GM10847 (cell line): ENCODE measurements around the gene RYR3.

Experiments
- POLR2A ChIP-seq: IDR thresholded peaks from 2 replicates; pipeline ENCODE4 v1.6.1; 2011; ENCODE audit not compliant: insufficient read length; ENCODE audit errors: extremely low read depth

The RYR3 gene

GRCh38 chr15:33449810-33450209 lies 139.0 kb downstream of the RYR3 start:
- no peak for TF ChIP-seq POLR2A

GRCh38 chr15:33451385-33451784 lies 140.6 kb downstream of the RYR3 start:
- no peak for TF ChIP-seq POLR2A

DNA sequence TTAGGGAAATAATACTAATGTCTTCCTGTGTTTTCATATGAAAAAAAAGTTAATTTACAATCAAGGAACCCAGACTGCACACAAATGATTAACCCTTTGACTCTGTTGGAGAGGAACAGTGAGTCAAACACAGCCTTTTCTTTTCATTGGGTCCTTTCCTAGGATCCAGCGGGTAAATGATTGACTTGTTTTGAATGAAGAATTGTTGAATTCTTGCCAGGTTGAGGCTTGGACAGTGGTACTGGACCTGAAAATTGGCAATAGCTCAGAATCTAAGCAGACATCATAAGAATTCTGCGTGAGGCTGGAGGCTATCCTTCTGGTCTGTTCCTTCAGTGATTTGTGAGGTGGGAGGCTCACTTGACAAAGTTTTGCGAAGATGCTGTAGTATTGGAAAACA lies 143.0 kb downstream of the RYR3 start:
- no peak for TF ChIP-seq POLR2A

DNA sequence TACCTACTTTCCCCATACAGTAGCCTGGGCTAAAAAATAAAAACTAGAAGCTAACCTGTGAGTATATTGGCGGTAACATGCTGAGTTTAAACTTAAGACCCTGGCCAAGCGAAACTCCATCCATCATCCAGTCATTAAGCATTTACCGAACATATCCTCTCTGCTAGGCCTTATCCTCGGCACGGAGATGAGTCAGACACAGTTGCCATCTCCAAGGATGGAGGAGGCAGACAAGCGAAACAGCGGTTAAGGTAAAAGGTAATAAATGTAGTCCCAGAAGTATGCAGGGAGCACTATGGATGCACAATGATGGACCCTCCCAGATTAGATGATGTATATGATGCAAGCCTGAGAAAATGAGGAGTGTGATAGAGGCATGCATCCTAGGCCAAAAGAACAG lies 143.6 kb downstream of the RYR3 start:
- no peak for TF ChIP-seq POLR2A

DNA sequence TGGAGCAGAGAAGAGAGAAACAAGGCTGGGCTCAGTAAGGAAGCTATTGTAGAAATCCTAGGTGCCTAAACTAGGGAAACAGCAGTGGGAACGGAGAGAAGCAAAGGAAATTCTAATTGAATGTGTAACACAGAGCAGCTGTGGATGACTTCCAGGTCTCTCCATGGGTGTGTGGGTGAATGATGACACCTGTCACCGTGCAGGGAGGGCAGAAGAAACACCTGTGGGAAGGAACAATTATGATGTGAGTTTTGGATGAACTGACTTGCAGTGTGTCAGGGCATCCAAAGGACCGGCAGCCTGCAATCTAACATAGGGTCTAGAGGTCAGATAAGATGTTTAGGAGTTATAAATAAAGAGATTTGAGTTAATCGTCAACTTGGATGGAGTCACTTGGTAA lies 144.2 kb downstream of the RYR3 start:
- TF ChIP-seq POLR2A: no peak

- no peak for TF ChIP-seq POLR2A
Measured at GRCh38 chr15:33458421-33458820, 147.7 kb downstream of the RYR3 start.

DNA sequence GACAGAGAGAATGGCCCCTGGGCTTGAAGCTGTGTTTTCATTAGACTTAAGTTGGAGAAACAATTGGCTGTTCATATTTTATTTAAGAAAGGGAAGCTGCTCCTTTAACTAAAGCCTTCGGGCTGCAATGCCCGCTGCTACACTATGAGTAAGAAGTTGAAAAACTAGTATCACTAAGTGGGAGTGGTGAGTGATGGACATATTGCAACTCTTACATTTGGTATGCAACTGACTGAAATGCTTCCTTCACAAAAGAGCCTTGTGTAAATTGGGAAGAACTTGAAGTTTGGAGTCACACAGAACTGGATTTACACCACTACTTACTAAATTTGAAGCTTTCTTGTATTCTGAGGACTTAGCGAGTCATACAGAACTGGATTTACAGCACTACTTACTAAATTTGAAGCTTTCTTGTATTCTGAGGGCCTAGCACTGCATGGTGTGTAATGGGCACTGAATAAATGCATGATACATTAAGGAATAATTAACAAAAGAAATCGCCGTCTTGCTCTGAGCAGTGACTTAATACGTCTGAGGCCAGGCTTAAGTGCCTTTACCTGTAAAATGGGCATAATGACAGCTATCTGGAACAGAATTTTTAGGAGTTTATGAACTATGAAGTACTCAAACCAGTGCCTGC lies 149.5 kb downstream of the RYR3 start:
- TF ChIP-seq POLR2A: no peak

- no peak for TF ChIP-seq POLR2A
Measured at GRCh38 chr15:33461671-33462070, 150.9 kb downstream of the RYR3 start.

GRCh38 chr15:33467146-33467815 lies 156.5 kb downstream of the RYR3 start:
- TF ChIP-seq POLR2A: no peak

DNA sequence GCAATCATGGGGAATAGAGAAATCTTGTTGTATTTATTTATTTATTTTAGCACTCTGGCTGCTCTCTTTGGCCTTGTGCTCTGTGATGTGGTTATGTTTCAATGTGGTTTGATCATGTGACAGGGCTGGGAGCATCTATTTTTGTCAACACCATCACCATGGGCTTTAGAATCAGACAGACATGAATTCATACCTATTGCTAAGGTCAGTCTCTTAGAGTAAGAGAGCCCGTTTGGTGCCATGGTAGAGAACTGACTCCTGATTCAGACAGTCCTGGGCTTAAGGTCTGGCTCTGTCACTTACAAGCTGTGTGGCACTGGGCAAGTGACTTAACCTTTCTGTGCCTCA lies 157.0 kb downstream of the RYR3 start:
- TF ChIP-seq POLR2A: no peak

- TF ChIP-seq POLR2A: no peak
Measured at GRCh38 chr15:33468740-33469139, 158.0 kb downstream of the RYR3 start.

GRCh38 chr15:33473005-33473404 lies 162.2 kb downstream of the RYR3 start:
- TF ChIP-seq POLR2A: no peak

- no peak for TF ChIP-seq POLR2A
Measured at GRCh38 chr15:33473714-33474113, 162.9 kb downstream of the RYR3 start.

DNA sequence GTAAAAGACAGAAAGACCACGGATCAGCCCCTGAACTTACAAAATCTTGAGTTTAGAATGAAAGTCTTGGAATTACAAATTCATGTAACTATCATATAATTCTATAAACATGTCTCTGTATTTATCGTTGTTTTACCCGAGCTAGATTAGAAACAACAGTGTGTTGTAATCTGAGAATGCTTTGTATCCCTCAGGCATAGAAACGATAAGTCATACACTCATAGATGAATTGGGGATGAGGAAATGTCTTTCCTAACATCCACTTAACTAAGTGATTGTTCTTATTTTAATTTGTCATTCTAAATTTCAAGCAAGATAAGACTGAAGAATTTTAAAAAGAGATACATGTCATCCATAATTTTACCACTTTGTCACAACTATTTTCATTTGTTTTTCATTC lies 165.3 kb downstream of the RYR3 start:
- no peak for TF ChIP-seq POLR2A

DNA sequence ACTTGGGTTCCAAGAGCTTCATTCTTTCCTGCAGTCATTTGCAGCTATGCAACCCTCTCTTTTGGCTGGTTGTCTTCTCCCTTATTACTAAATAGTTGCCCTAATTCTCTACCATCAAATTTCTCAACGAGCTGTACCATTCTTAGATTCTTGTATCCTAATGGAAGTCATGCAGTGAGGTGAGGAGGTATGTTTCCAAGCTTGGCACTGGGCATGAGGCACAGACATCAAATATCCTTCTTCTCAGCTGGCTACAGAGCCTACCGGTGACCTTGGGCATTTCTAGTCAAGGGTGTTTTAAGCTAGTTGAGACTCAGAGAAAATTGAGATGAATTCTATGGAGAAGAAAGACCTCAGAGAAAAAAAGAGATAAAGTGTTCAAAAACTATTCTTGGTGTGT lies 166.1 kb downstream of the RYR3 start:
- no peak for TF ChIP-seq POLR2A

- TF ChIP-seq POLR2A: no peak
Measured at GRCh38 chr15:33489335-33489734, 178.6 kb downstream of the RYR3 start.

GRCh38 chr15:33490703-33491102 lies 179.9 kb downstream of the RYR3 start:
- no peak for TF ChIP-seq POLR2A
